Peyer's patch (tissue), 4 donors: ENCODE data around the gene NID1. TPM values are rescaled to one million over a fixed set of nuclear protein-coding genes. Genes with fewer than 3 reads are reported as not detected.

Experiments used
- DNase-seq, 3 donors: peaks; one replicate each; pipeline ENCODE4 v3.0.0-alpha.2; 2017 to 2019
- H3K27ac ChIP-seq, 4 donors: fragments of 200-600 bp; sonication (generic); one replicate each; pipeline ENCODE4 v1.5.1; 2016 to 2019
- H3K27me3 ChIP-seq, 2 donors: fragments of 200-600 bp; sonication (generic); one replicate each; pipeline ENCODE4 v1.5.1; 2019
- H3K36me3 ChIP-seq, 3 donors: fragments of 200-600 bp; sonication (generic); one replicate each; pipeline ENCODE4 v1.5.1; 2016 to 2019
- H3K4me1 ChIP-seq, 4 donors: fragments of 200-600 bp; sonication (generic); one replicate each; pipeline ENCODE4 v1.5.1; 2016 to 2019
- H3K4me3 ChIP-seq, 4 donors: fragments of 200-600 bp; sonication (generic); 1 replicate in 3 of 4; 2 replicates in 1 of 4; pipeline ENCODE4 v1.5.1; 2016 to 2019; ENCODE audit warnings: mild to moderate bottlenecking in 1 of 4
- H3K9me3 ChIP-seq, 4 donors: fragments of 200-600 bp; sonication (generic); one replicate each; pipeline ENCODE4 v1.5.1; 2016 to 2019; ENCODE audit warnings: mild to moderate bottlenecking in 1 of 4
- CTCF ChIP-seq, 6 experiments: fragments of 450-650 bp in 4 of 6; fragments of 200-600 bp in 2 of 6; sonication (generic) in 1 of 6; IDR thresholded peaks; one replicate each; pipeline ENCODE4 v1.5.1; 2017 to 2019; ENCODE audit warnings: antibody characterized with exemption in 6 of 6, mild to moderate bottlenecking in 3 of 6, moderate library complexity in 1 of 6
- POLR2A ChIP-seq, 2 donors: fragments of 450-650 bp; IDR thresholded peaks; one replicate each; pipeline ENCODE4 v1.5.1; 2017; ENCODE audit warnings: antibody characterized with exemption in 2 of 2, mild to moderate bottlenecking in 2 of 2, moderate library complexity in 2 of 2
- total RNA-seq, 4 donors: library from RNA; depleted of rRNA; stranded (reverse); fragments of >200 nt; gene quantifications; one replicate each; pipeline ENCODE4 v1.1.0, GENCODE V29; 2016

Gene NID1
- total RNA-seq, 4 donors from 2014 or later = 20.5 to 92.4 (median 62.0) TPM

- TF ChIP-seq POLR2A (IDR thresholded peaks at IDR 0.05) (no peak), CTCF (IDR thresholded peaks at IDR 0.05) (no peak)
- Histone ChIP-seq H3K9me3 (peaks cover 0 to 4% (median 2%) of the 10 kb centered on the region in 4 donors), H3K27ac (no peak overlapping the region), H3K36me3 (no peaks in the 10 kb centered on the region), H3K4me1 (no peaks in the 10 kb centered on the region), H3K4me3 (no peak overlapping the region), H3K27me3 (no peaks in the 10 kb centered on the region)
- no peak for DNase-seq
These were observed 31.0 kb upstream of the NID1 start for GRCh38 chr1:236095705-236096520.

- no peaks in the 10 kb centered on the region for H3K36me3 ChIP-seq
- H3K4me1 ChIP-seq = no peaks in the 10 kb centered on the region
- DNase-seq = no peak
- TF ChIP-seq POLR2A (IDR thresholded peaks at IDR 0.05) (no peak), CTCF (IDR thresholded peaks at IDR 0.05) (no peak)
- no peak overlapping the region for H3K4me3 ChIP-seq
- H3K9me3 ChIP-seq = peaks cover 0 to 4% (median 2%) of the 10 kb centered on the region in 4 donors
- H3K27me3 ChIP-seq = no peaks in the 10 kb centered on the region
- no peak overlapping the region for H3K27ac ChIP-seq
These were observed 28.0 kb upstream of the NID1 start for GRCh38 chr1:236092899-236093298.

- Histone ChIP-seq H3K4me1 (no peaks in the 10 kb centered on the region), H3K36me3 (no peaks in the 10 kb centered on the region), H3K27me3 (no peaks in the 10 kb centered on the region), H3K27ac (peak overlapping the region in 1 of 4 donors; percentile 55), H3K9me3 (peaks cover 0 to 2% (median 0%) of the 10 kb centered on the region in 4 donors), H3K4me3 (no peak overlapping the region)
- TF ChIP-seq CTCF (IDR thresholded peaks at IDR 0.05) (no peak), POLR2A (IDR thresholded peaks at IDR 0.05) (no peak)
- peak in 1 of 3 donors; percentile 4 for DNase-seq
These were observed 27.0 kb upstream of the NID1 start for GRCh38 chr1:236091933-236092318.

- Histone ChIP-seq H3K27me3 (no peaks in the 10 kb centered on the region), H3K9me3 (no peaks in the 10 kb centered on the region), H3K36me3 (no peaks in the 10 kb centered on the region), H3K4me1 (no peaks in the 10 kb centered on the region), H3K4me3 (no peak overlapping the region), H3K27ac (peak overlapping the region in 2 of 4 donors; percentile 52 to 55)
- TF ChIP-seq POLR2A (IDR thresholded peaks at IDR 0.05) (no peak), CTCF (IDR thresholded peaks at IDR 0.05) (no peak)
- DNase-seq = peak in 1 of 3 donors; percentile 14
These were observed 25.9 kb upstream of the NID1 start for GRCh38 chr1:236090741-236091147.

- no peak for TF ChIP-seq CTCF (IDR thresholded peaks at IDR 0.05)
- TF ChIP-seq POLR2A (IDR thresholded peaks at IDR 0.05) = no peak
- no peak overlapping the region for H3K4me3 ChIP-seq
- no peaks in the 10 kb centered on the region for H3K36me3 ChIP-seq
- no peaks in the 10 kb centered on the region for H3K27me3 ChIP-seq
- peaks cover 0 to 3% (median 0%) of the 10 kb centered on the region in 4 donors for H3K9me3 ChIP-seq
- peak in 1 of 3 donors; percentile 13 for DNase-seq
- no peaks in the 10 kb centered on the region for H3K4me1 ChIP-seq
- H3K27ac ChIP-seq = peak overlapping the region in 1 of 4 donors; percentile 52
These were observed 24.3 kb upstream of the NID1 start for GRCh38 chr1:236089046-236089773.
